Activated CD4-positive, alpha-beta T cell treated with anti-CD3 and anti-CD28 coated beads for 1 hour (primary cell): Measurements from ENCODE around the gene PDPK1.
A peak's percentile ranks its signal among the peaks of the same experiment; 100 is the strongest.
"Not testable (repeated sequence)": the region's sequence is repeated elsewhere in the genome, so short reads cannot be mapped to it uniquely, and the experiment has no call there.

Experiments
- DNase-seq: peaks from one replicate; pipeline ENCODE4 v3.0.0-alpha.2; 2020

The PDPK1 gene

GRCh38 chr16:2526135-2526534 lies 11.7 kb upstream of the PDPK1 start:
- no peak for DNase-seq

DNA sequence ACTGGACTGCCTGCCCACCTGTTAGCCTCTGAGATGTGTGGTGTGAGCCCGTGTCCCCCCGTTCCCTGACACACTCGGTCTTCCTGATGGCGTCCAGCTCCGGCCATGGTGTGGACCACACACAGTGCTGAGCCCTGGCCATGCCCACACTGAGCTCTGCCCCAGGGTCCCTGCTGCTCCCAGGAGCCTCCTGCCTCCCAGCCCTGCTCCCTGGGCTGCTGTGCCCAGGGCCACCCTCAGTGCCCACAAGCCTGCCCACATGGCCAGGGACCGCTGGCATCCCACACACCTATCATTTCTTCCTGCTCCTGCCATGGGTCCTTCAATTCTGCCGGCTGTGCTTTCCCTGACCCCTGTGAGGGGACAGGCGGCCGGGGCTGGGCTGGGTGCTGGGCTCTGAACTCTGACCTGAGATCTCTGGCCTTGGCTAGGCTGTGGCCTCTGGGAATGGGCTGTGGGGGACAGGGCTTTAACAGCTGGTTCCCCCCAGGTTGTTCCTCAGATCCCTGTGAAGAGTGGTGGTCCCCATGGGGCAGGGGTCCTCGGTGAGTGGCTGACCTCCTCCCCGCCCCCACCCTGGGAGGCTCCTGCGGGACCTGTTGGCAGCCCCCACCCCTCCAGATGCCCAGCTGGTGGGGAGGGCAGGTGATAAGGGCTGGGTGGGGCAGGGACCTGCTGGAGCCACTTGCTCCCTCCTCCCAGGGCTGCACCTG lies 10.6 kb upstream of the PDPK1 start:
- no peak for DNase-seq

DNA sequence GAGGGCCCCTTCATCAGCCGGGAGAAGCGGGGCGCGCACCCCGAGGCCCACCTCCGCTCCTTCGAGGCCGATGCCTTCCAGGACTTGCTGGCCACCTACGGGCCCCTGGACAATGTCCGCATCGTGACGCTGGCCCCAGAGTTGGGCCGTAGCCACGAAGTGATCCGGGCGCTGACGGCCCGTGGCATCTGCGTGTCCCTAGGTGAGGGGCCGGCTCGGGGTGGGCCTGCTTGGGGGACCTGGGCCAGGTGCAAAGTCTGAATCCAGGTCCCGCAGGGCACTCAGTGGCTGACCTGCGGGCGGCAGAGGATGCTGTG lies 10.1 kb upstream of the PDPK1 start:
- no peak for DNase-seq

- DNase-seq = no peak
These were observed 9.4 kb upstream of the PDPK1 start for GRCh38 chr16:2528161-2529060.

GRCh38 chr16:2529061-2529931 lies 8.5 kb upstream of the PDPK1 start:
- no peak for DNase-seq

GRCh38 chr16:2529961-2530628 lies 7.7 kb upstream of the PDPK1 start:
- DNase-seq = no peak

- DNase-seq = no peak
These were observed 7.0 kb upstream of the PDPK1 start for GRCh38 chr16:2530629-2531318.

GRCh38 chr16:2531371-2531695 lies 6.5 kb upstream of the PDPK1 start, which contains the start of gene CEMP1:
Gene CEMP1, minus strand, starts transcription at chr16:2531408. Its CDS starts 335 bp downstream, at chr16:2531073.
- DNase-seq = no peak

GRCh38 chr16:2531696-2532493 lies 5.9 kb upstream of the PDPK1 start:
- peak; percentile 93 for DNase-seq

DNA sequence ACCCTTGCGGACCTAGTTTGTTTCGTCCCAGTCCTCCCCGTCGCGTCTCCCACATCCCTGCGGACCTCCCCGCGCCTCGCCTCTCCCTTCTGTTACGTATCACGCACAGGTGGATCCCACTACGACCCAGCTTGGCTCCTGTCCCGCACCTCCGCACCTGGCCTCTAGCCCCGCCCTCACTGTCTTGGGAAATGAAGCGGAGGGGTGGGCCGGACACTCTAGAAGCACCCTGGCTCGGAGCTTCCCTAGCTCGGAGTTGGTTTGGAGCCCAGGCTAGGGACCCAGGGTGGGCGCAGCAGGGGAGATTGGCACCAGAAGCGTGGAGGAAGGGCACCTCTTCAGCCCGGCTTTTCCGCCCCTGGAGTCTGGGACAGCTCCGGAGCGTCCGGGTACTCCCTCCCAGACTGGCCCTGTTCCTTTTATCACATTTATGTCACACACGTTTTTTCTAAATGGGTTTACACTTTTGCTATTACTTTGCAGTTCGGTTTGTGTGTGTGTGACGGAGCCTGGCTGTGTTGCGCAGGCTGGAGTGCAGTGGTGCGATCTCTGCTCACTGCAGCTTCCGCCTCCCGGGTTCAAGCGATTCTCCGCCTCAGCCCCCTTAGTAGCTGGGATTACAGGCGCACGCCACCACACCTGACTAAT lies 5.2 kb upstream of the PDPK1 start:
- DNase-seq = no peak

DNA sequence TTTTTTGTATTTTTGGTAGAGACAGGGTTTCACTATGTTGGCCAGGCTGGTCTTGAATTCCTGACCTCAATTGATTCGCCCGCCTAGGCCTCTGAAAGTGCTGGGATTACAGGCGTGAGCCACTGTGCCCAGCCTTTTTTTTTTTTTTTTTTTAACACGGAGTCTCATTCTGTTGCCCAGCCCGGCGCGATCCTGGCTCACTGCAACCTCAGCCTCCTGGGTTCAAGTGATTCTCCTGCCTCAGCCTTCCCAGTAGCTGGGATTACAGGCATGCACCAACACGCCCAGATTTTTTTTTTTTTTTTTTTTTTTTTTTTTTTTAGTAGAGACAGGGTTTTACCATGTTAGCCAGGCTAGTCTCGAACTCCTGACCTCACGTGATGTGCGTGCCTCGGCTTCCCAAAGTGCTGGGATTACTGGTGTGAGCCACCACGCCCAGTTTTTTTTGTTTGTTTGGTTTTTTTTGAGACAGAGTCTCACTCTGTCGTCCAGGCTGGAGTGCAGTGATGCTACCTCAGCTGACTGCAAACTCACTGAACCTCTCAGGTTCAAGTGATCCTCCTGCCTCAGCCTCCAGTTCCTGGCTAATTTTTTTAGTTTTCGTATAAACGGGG lies 4.6 kb upstream of the PDPK1 start:
- DNase-seq = not testable (repeated sequence)

DNA sequence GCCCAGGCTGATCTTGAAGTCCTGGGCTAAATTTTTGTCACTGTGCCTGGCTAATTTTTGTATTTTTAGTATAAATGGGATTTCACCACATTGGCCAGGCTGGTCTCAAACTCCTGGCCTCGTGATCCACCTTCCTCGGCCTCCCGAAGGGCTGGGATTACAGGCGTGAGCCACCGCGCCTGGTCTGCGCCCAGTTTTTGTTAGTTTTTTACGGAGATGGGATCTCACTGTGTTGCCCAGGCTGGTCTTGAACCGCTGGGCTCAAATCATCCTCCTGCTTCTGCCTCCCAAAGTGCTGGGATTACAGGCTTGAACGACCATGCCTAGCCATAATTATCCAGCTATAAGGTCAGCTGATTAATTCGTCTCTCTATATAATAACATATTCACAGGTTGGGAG lies 3.9 kb upstream of the PDPK1 start:
- no peak for DNase-seq

- not testable (repeated sequence) for DNase-seq
These were observed 3.5 kb upstream of the PDPK1 start for GRCh38 chr16:2534335-2534734.

DNA sequence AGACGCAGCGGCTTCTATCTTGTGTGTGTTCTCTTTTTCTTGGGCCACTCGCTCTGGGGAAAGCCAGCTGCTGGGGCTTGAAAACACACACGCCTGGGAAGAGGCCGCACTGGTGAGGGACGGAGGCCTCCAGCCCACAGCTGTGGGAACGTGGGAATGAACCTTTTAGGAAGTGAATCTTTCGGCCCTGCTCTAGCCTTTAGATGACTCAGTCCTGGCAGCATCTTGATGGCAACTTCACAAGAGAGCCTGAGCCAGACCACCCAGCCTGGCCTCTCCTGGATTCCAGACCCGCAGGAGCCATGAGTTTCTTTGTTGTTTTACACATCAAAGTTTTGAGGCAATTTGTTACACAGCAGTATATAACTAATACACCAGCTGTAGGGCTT lies 2.2 kb upstream of the PDPK1 start:
- no peak for DNase-seq

- not testable (repeated sequence) for DNase-seq
These were observed 1.5 kb downstream of the PDPK1 start for GRCh38 chr16:2539192-2539844.

- DNase-seq = not testable (repeated sequence)
These were observed 2.1 kb downstream of the PDPK1 start for GRCh38 chr16:2539845-2540458.

DNA sequence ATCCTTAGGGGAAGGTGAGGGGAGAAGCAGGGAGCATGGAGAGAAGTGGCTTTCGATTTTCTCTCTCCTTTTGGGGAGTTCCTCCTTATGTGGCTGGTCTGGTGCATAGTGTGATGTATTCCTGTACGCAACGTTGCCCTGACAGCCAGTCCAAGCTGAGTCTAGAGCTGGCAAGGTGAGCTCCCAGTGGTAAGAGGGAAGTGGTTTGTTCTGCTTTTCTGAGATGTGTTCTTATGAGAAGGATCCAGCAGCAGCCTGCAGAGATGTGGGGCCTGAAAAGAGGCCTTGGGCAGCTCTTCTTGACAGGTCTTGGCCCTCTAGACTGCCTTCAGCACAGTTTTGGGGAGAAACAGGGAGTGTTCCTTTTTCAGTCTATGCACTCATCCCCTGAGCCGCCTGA lies 3.1 kb downstream of the PDPK1 start:
- DNase-seq = not testable (repeated sequence)

DNA sequence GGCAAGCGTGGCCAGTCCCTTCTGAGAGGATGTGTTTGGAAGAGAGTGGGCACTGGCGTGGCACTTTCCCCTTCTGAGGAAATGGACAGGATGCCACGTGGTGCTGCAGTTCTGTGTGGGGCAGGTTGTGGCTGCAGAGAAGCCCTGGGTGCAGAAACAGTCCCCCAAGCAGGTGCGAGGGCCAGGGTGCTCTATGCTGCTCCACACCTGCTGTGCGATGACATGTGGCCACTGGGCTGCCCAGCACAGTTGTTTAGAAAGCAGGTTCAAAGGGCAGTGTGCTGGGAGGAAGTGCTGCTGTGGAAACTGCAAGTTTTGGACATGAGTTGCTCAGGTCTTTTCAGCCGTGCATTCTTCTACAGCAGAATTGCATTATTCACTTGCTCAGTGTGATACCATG lies 3.6 kb downstream of the PDPK1 start:
- not testable (repeated sequence) for DNase-seq

DNA sequence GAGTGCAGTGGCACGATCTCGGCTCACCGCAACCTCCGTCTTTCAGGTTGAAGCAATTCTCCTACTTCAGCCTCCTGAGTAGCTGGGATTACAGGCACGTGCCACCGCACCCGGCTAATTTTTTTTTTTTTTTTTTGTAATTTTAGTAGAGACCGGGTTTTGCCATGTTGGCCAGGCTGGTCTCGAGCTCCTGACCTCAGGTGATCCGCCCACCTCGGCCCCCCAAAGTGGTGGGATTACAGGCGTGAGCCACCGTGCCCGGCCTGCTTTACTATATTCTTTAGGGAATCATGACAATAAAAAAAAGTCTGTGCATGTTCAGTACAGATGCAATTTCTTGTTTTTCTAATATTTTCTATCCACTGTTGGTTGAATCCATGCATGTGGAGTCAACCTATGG lies 6.0 kb downstream of the PDPK1 start:
- not testable (repeated sequence) for DNase-seq
